ENCODE data around the gene MYOC.
"Not testable (repeated sequence)": the region's sequence is repeated elsewhere in the genome, so short reads cannot be mapped to it uniquely, and the experiment has no call there.

Gene MYOC

GRCh38 chr1:171625225-171625624 is 27.3 kb downstream of the MYOC start:
- no peak for DNase-seq (ENCODE audit: extremely low spot score)
- TF ChIP-seq FOXA1 (IDR thresholded peaks at IDR 0.05), result no peak
- no peak for TF ChIP-seq HDGF (IDR thresholded peaks at IDR 0.05; ENCODE audit: borderline replicate concordance)
- no peak for TF ChIP-seq TARDBP (IDR thresholded peaks at IDR 0.05)
- TF ChIP-seq FOXK2 (IDR thresholded peaks at IDR 0.05), result no peak
- TF ChIP-seq, protein P1, sequence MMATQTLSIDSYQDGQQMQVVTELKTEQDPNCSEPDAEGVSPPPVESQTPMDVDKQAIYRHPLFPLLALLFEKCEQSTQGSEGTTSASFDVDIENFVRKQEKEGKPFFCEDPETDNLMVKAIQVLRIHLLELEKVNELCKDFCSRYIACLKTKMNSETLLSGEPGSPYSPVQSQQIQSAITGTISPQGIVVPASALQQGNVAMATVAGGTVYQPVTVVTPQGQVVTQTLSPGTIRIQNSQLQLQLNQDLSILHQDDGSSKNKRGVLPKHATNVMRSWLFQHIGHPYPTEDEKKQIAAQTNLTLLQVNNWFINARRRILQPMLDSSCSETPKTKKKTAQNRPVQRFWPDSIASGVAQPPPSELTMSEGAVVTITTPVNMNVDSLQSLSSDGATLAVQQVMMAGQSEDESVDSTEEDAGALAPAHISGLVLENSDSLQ (IDR thresholded peaks at IDR 0.05), result no peak
- no peak for TF ChIP-seq LEF1 (IDR thresholded peaks at IDR 0.05; ENCODE audit: borderline replicate concordance)
- TF ChIP-seq NFRKB (IDR thresholded peaks at IDR 0.05), result no peak
- no peak for TF ChIP-seq CTBP1 (IDR thresholded peaks at IDR 0.05; ENCODE audit: borderline replicate concordance)
- TF ChIP-seq ZNF384 (IDR thresholded peaks at IDR 0.05), result no peak
- no peak for TF ChIP-seq SP1 (IDR thresholded peaks at IDR 0.05)
- no peak for TF ChIP-seq L3MBTL2 (conservative IDR thresholded peaks at IDR 0.05)
- TF ChIP-seq FOXM1 (IDR thresholded peaks at IDR 0.05; ENCODE audit: borderline replicate concordance), result no peak
- no peak for TF ChIP-seq ARNT (IDR thresholded peaks at IDR 0.05)
- TF ChIP-seq SUZ12 (IDR thresholded peaks at IDR 0.05), result no peak
- no peak for TF ChIP-seq ELF4 (IDR thresholded peaks at IDR 0.05)
- no peak for TF ChIP-seq BHLHE40 (IDR thresholded peaks at IDR 0.05; ENCODE audit: borderline replicate concordance)
- ChIA-PET POLR2A (no interaction called here), CTCF (no interaction called here)

DNA sequence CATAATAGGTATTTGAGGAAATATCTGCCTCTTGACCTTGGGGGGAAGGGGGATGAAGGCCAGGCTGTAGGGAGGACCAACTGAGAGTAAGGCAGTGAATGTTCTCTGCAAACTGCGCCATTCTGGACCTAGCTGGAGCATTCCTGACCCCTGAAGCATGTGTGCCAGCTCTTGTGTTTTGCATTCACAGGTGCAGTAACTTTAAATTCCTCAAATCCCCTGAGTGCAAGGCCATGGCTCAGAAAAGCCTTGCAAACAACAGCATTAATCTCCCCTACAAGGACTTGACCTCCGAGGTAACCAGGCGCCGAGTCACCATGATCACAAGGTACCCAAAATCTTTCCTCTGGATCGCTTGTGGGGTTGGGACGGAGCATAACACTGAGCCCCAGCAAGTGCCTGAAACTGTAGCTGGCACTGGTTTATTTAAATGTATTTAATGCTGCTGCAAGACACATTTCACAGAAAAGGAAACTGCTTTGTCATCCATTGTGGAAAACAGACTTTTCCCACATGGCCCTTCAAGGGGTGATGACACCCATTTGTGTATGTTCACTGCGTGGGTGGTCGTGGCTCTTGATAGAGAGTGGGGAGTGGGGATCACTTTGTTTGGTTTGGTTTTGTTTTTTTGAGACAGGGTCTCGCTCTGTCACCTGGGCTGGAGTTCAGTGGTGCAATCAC is 28.7 kb downstream of the MYOC start:
- TF ChIP-seq ARNT (IDR thresholded peaks at IDR 0.05) (no peak), ELF4 (IDR thresholded peaks at IDR 0.05) (no peak), FOXA1 (IDR thresholded peaks at IDR 0.05) (no peak), L3MBTL2 (conservative IDR thresholded peaks at IDR 0.05) (no peak), SP1 (IDR thresholded peaks at IDR 0.05) (no peak), HDGF (IDR thresholded peaks at IDR 0.05; ENCODE audit: borderline replicate concordance) (no peak), NFRKB (IDR thresholded peaks at IDR 0.05) (no peak), FOXK2 (IDR thresholded peaks at IDR 0.05) (no peak), LEF1 (IDR thresholded peaks at IDR 0.05; ENCODE audit: borderline replicate concordance) (no peak), ZNF384 (IDR thresholded peaks at IDR 0.05) (no peak), SUZ12 (IDR thresholded peaks at IDR 0.05) (no peak), CTBP1 (IDR thresholded peaks at IDR 0.05; ENCODE audit: borderline replicate concordance) (no peak)
- TF ChIP-seq, protein P1 (IDR thresholded peaks at IDR 0.05), result no peak
- ChIA-PET POLR2A (no interaction called here), CTCF (no interaction called here)
- no peak for DNase-seq (ENCODE audit: extremely low spot score)

GRCh38 chr1:171622152-171622462 is 30.4 kb downstream of the MYOC start, which contains the start of gene MYOCOS:
TSS of gene MYOCOS (plus strand) at chr1:171622243. CDS start at chr1:171623884, 1,641 bp downstream.
- no peak for TF ChIP-seq ELF4 (IDR thresholded peaks at IDR 0.05)
- TF ChIP-seq NFRKB (IDR thresholded peaks at IDR 0.05), result no peak
- TF ChIP-seq FOXK2 (IDR thresholded peaks at IDR 0.05), result no peak
- no peak for TF ChIP-seq TARDBP (IDR thresholded peaks at IDR 0.05)
- TF ChIP-seq SUZ12 (IDR thresholded peaks at IDR 0.05), result no peak
- no peak for TF ChIP-seq SP1 (IDR thresholded peaks at IDR 0.05)
- POLR2A ChIA-PET, result no interaction called here
- DNase-seq (ENCODE audit: extremely low spot score), result no peak
- CTCF ChIA-PET, result no interaction called here

DNA sequence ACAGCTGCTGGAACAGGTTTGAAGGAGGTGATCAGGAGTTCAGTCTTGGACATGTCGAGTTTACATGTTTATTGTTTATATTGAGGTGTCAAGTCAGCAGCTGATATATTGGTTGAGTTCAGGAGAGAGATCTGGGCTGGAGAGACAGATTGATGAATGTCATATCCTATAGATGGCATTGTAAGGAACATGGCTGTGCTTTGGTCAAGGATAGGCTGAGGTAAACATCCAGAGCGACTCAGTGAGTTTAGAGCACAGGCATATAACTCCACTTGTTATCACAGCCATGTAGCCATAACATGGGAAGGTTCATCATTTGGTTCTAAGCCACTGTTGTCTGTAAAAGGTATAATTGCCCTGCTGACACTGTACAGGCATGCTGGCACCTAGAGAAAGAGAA is 35.9 kb downstream of the MYOC start:
- POLR2A ChIA-PET, result no interaction called here
- DNase-seq (ENCODE audit: extremely low spot score), result no peak
- no peak for TF ChIP-seq CTBP1 (IDR thresholded peaks at IDR 0.05; ENCODE audit: borderline replicate concordance)
- TF ChIP-seq FOXK2 (IDR thresholded peaks at IDR 0.05), result no peak
- TF ChIP-seq FOXM1 (IDR thresholded peaks at IDR 0.05; ENCODE audit: borderline replicate concordance), result no peak
- CTCF ChIA-PET, result no interaction called here

GRCh38 chr1:171615122-171615906 is 37.2 kb downstream of the MYOC start:
- CTCF ChIA-PET; DNase-seq (ENCODE audit: extremely low spot score); POLR2A ChIA-PET: not testable (repeated sequence)

DNA sequence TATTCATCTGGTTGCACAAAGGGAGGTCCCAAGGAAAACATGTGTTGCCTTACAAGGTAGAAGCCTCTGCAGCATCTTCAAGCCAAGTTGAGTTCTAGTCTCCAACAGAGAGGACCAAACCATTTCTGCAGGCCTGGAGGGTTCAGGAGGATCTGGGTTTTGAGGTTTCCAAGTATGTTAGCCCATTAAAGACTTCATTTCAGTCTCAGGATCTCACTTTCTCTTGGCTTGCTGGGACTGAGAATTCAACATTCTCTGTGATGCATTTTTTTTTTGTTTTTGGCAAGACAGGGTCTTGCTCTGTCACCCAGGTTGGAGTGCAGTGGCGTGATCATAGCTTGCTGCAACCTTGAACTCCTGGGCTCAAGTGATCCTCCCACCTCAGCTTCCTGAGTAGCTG is 39.2 kb downstream of the MYOC start:
- DNase-seq (ENCODE audit: extremely low spot score), result no peak
- ChIA-PET CTCF (no interaction called here), POLR2A (no interaction called here)
- no peak for TF ChIP-seq BHLHE40 (IDR thresholded peaks at IDR 0.05; ENCODE audit: borderline replicate concordance)
- no peak for TF ChIP-seq ELF4 (IDR thresholded peaks at IDR 0.05)
- no peak for TF ChIP-seq FOXK2 (IDR thresholded peaks at IDR 0.05)
- no peak for TF ChIP-seq HDGF (IDR thresholded peaks at IDR 0.05; ENCODE audit: borderline replicate concordance)
- TF ChIP-seq SUZ12 (IDR thresholded peaks at IDR 0.05), result no peak
- TF ChIP-seq FOXM1 (IDR thresholded peaks at IDR 0.05; ENCODE audit: borderline replicate concordance), result no peak
- TF ChIP-seq CTBP1 (IDR thresholded peaks at IDR 0.05; ENCODE audit: borderline replicate concordance), result no peak
- no peak for TF ChIP-seq ARNT (IDR thresholded peaks at IDR 0.05)
- no peak for TF ChIP-seq ZNF384 (IDR thresholded peaks at IDR 0.05)
- TF ChIP-seq L3MBTL2 (conservative IDR thresholded peaks at IDR 0.05), result no peak
- no peak for TF ChIP-seq SP1 (IDR thresholded peaks at IDR 0.05)
- TF ChIP-seq, protein P1 (IDR thresholded peaks at IDR 0.05), result no peak
- no peak for TF ChIP-seq TARDBP (IDR thresholded peaks at IDR 0.05)
- no peak for TF ChIP-seq FOXA1 (IDR thresholded peaks at IDR 0.05)
